ENCODE results near the gene SSBP3.

Gene SSBP3

GRCh38 chr1:54176621-54177327 lies 229.4 kb downstream of the SSBP3 start:
- in situ Hi-C loops (cut with MboI; ENCODE audit: low sequenced_read_pairs, unreplicated experiment) = no loop called here
- DNase-seq (ENCODE audit: low spot score) = no peak
- TF ChIP-seq CTCF (IDR thresholded peaks at IDR 0.05; ENCODE audit: borderline replicate concordance, control extremely low read depth, extremely low read depth, insufficient read depth, missing control alignments) = no peak

All from GM13976 (cell line).